GM12878 (cell line): ENCODE results near the gene FAM229A. TPM values are rescaled to one million over a fixed set of nuclear protein-coding genes. Genes with fewer than 3 reads are reported as not detected.

Experiments
- ATAC-seq: fragments of 200-7000 bp; cut with Tn5 transposase; 3 replicates; pipeline ENCODE4 v1.9.1; 2020; ENCODE audit warnings: mild to moderate bottlenecking, moderate library complexity
- BruUV-seq: library from RNA; stranded (reverse); fragments of 400-500 nt; replicated peaks from 2 replicates; lab custom pipeline; 2021; lab: Mats Ljungman, UMichigan
- CTCF ChIA-PET: fragments of 300-600 bp; sonication (Branson Sonifier 250); formaldehyde crosslinking; extraction: SDS; loops from one replicate; lab custom pipeline; 2021; ENCODE audit warnings: inconsistent platforms; lab: Yijun Ruan, JAX
- POLR2A ChIA-PET: fragments of 350-600 bp; formaldehyde crosslinking; extraction: SDS; loops from one replicate; lab custom pipeline; 2021; ENCODE audit warnings: inconsistent platforms; lab: Charles Lee
- RAD21 ChIA-PET: fragments of 300-600 bp; sonication (Branson Sonifier 250); formaldehyde crosslinking; loops from one replicate; lab custom pipeline; 2023; ENCODE audit warnings: antibody characterized with exemption; ENCODE audit not compliant: unreplicated experiment; lab: Charles Lee
- SMC1A ChIA-PET: fragments of 300-600 bp; sonication (Branson Sonifier 250); formaldehyde crosslinking; loops from one replicate; lab custom pipeline; 2023; ENCODE audit not compliant: unreplicated experiment, uncharacterized antibody; lab: Charles Lee
- DNase-seq: peaks from one replicate; pipeline ENCODE4 v3.0.0-alpha.2; 2011; ENCODE audit warnings: low read depth, low spot score
- FAIRE-seq: peaks from 3 replicates; lab custom pipeline; 2011; peaks lifted over from hg19 to GRCh38; lab: Jason Lieb, UNC
- H2AFZ ChIP-seq: 2 replicates; pipeline ENCODE4 v1.6.0; 2011; ENCODE audit warnings: low read depth, low read length, control low read depth; ENCODE audit not compliant: control insufficient read depth
- H3K27ac ChIP-seq: 2 replicates; pipeline ENCODE4 v1.5.1; 2011; ENCODE audit warnings: control low read depth; ENCODE audit not compliant: control insufficient read depth, insufficient read depth
- H3K27me3 ChIP-seq, 2 experiments: replicated peaks in 1 of 2; 2 replicates each; pipeline versions ENCODE4 v1.6.0 to v1.6.1; 2011; ENCODE audit warnings: low read length in 1 of 2; ENCODE audit not compliant: control insufficient read depth in 2 of 2, insufficient read depth in 2 of 2
- H3K36me3 ChIP-seq, 2 experiments: 2 replicates each; pipeline ENCODE4 v1.5.1; 2011; ENCODE audit warnings: low read length in 1 of 2; ENCODE audit not compliant: control insufficient read depth in 2 of 2, insufficient read depth in 2 of 2
- H3K4me1 ChIP-seq: 2 replicates; pipeline ENCODE4 v1.6.1; 2011; ENCODE audit warnings: mild to moderate bottlenecking, low read length, moderate library complexity, mixed read lengths; ENCODE audit not compliant: control insufficient read depth, insufficient read depth
- H3K4me2 ChIP-seq: 2 replicates; pipeline ENCODE4 v1.6.0; 2011; ENCODE audit warnings: control low read depth; ENCODE audit not compliant: control insufficient read depth, insufficient read depth
- H3K4me3 ChIP-seq: fragments of 200-600 bp; sonication (generic); 2 replicates; pipeline ENCODE4 v1.5.1; 2016
- H3K79me2 ChIP-seq: 2 replicates; pipeline ENCODE4 v1.6.0; 2011; ENCODE audit warnings: low read length; ENCODE audit not compliant: control insufficient read depth, insufficient read depth
- H3K9ac ChIP-seq: 2 replicates; pipeline ENCODE4 v1.8.0; 2011; ENCODE audit warnings: low read length, control low read depth, mixed read lengths; ENCODE audit not compliant: control insufficient read depth, insufficient read depth
- H3K9me3 ChIP-seq: replicated peaks from 3 replicates; pipeline ENCODE4 v1.5.1; 2011; ENCODE audit warnings: mild to moderate bottlenecking, low read length; ENCODE audit not compliant: control insufficient read depth, insufficient read depth
- H4K20me1 ChIP-seq: 2 replicates; pipeline ENCODE4 v1.6.0; 2011; ENCODE audit not compliant: control insufficient read depth, insufficient read depth
- ATF2 ChIP-seq: IDR thresholded peaks from 2 replicates; pipeline ENCODE4 v1.6.1; 2012; ENCODE audit warnings: low read length, inconsistent platforms
- CREB1 ChIP-seq: IDR thresholded peaks from 2 replicates; pipeline ENCODE4 v1.6.1; 2012; ENCODE audit warnings: low read depth, mild to moderate bottlenecking, inconsistent platforms
- HDGF ChIP-seq: fragments of 450-650 bp; IDR thresholded peaks from 2 replicates; pipeline ENCODE4 v1.6.1; 2016; ENCODE audit warnings: antibody characterized with exemption
- IKZF1 ChIP-seq: fragments of 450-650 bp; conservative IDR thresholded peaks from 2 replicates; pipeline ENCODE4 v1.6.1; 2017; ENCODE audit warnings: antibody characterized with exemption, mild to moderate bottlenecking
- JUND ChIP-seq: IDR thresholded peaks from 2 replicates; pipeline ENCODE4 v1.6.1; 2012; ENCODE audit warnings: low read depth, mild to moderate bottlenecking, low read length, improper control_type of control experiment, moderate library complexity
- NFIC ChIP-seq: IDR thresholded peaks from 2 replicates; pipeline ENCODE4 v1.6.1; 2012; ENCODE audit warnings: low read depth, mild to moderate bottlenecking, inconsistent platforms, low read length, moderate library complexity
- NFXL1 ChIP-seq: fragments of 450-650 bp; IDR thresholded peaks from 2 replicates; pipeline ENCODE4 v1.6.1; 2017; ENCODE audit warnings: antibody characterized with exemption, mild to moderate bottlenecking, borderline replicate concordance
- NRF1 ChIP-seq: conservative IDR thresholded peaks from 2 replicates; pipeline ENCODE4 v1.6.1; 2011; ENCODE audit warnings: mild to moderate bottlenecking, low read depth, low read length, improper control_type of control experiment
- YBX1 ChIP-seq: fragments of 450-650 bp; IDR thresholded peaks from 2 replicates; pipeline ENCODE4 v1.6.1; 2016; ENCODE audit warnings: antibody characterized with exemption
- WGBS: methylation state at CpG from one replicate; pipeline ENCODE4 v1.1.6; 2016; ENCODE audit warnings: low lambda C conversion rate; ENCODE audit not compliant: insufficient replicate concordance, insufficient coverage; ENCODE audit errors: missing lambda C conversion rate; 5-methylcytosine and 5-hydroxymethylcytosine counted together
- in situ Hi-C: fragments of 300-500 bp; cut with MboI; formaldehyde crosslinking; loops from 9 replicates; pipeline ENCODE4 v1.14.3; 2018; ENCODE audit warnings: mixed read lengths
- intact Hi-C: fragments of 100-400 bp; cut with micrococcal nuclease; formaldehyde crosslinking; loops from one replicate; pipeline ENCODE4 v1.14.2; 2022; ENCODE audit not compliant: unreplicated experiment
- polyA plus RNA-seq, 11 experiments: library from polyadenylated mRNA; depleted of rRNA in 4 of 11; unstranded in 6 of 11; stranded (reverse) in 5 of 11; fragments of >200 nt; fragmentation: Nextera tagmentation in 4 of 11; fragmentation: Illumina TruSeq in 1 of 11; extraction: Ambion mirVana in 4 of 11; extraction: Trizol in 1 of 11; gene quantifications; 1 replicate in 1 of 11; 2 replicates in 10 of 11; pipeline versions ENCODE4 v1.2.1 to v1.2.3, GENCODE V29; 2011 to 2016; ENCODE audit warnings: inconsistent platforms in 2 of 11, missing spikeins in 2 of 11, low read depth in 1 of 11
- total RNA-seq, 4 experiments: library from RNA; depleted of rRNA in 3 of 4; stranded (reverse); fragments of >200 nt in 3 of 4; fragmentation: Illumina TruSeq in 1 of 4; extraction: Trizol in 1 of 4; gene quantifications; 2 replicates each; pipeline versions ENCODE4 v1.2.1 to v1.2.3, GENCODE V29; 2013 to 2021

Gene FAM229A
- total and polyA plus RNA-seq, 10 of the 15 experiments (the other 5 are each of a cell fraction or from before 2014, with no cell fraction given) = 0.02 to 5.3 (median 1.4) TPM; not detected in 1

GRCh38 chr1:32311709-32312393, 50.4 kb downstream of the FAM229A start:
- H4K20me1 ChIP-seq = peaks cover 3% of the 10 kb centered on the region; the same call in 1 of the 2 replicates
- DNase-seq = no peak
- FAIRE-seq = no peak
- intact Hi-C loops = no loop called here
- no peak overlapping the region for H2AFZ ChIP-seq
- ChIA-PET POLR2A (interaction anchor here (0.6 to 1.0 kb wide), 4 partner anchors 10 to 63 kb away, joined by 3 to 5 read pairs (median 4); partner anchors contain the start of gene MARCKSL1), RAD21 (interaction anchor here (0.6 kb wide), 1 partner anchor 231 kb away, joined by 3 read pairs; no protein-coding TSS in a partner anchor), SMC1A (interaction anchor here (1.0 to 1.6 kb wide), 3 partner anchors 8 to 95 kb away, joined by 3 to 5 read pairs (median 3); no protein-coding TSS in a partner anchor), CTCF (interaction anchor here (0.7 to 1.6 kb wide), 9 partner anchors 8 to 96 kb away, joined by 3 to 8 read pairs (median 4); partner anchors contain the start of gene HDAC1)
- in situ Hi-C loops = no loop called here
- no TSS peak for BruUV-seq
- H3K36me3 ChIP-seq = peaks cover 3 to 11% of the 10 kb centered on the region in 2 experiments; a peak in 3 of 4 replicates
- no peak overlapping the region for H3K27ac ChIP-seq
- 79% methylated on average over 2 of the region's 2 CpGs for WGBS
- TF ChIP-seq NFIC (no peak), ATF2 (no peak), CREB1 (no peak), IKZF1 (no peak), NFXL1 (no peak), NRF1 (no peak), JUND (no peak), HDGF (no peak), YBX1 (no peak)
- no peaks in the 10 kb centered on the region for H3K9me3 ChIP-seq
- H3K4me3 ChIP-seq = no peak overlapping the region
- H3K27me3 ChIP-seq = no peaks in the 10 kb centered on the region
- H3K79me2 ChIP-seq = peaks cover 68% of the 10 kb centered on the region
- no peak overlapping the region for H3K9ac ChIP-seq
- no peak overlapping the region for H3K4me2 ChIP-seq
- peaks cover 23% of the 10 kb centered on the region for H3K4me1 ChIP-seq
- ATAC-seq = no peak

Other genes starting within 250 kb of the FAM229A start
Only the 7 nearest of the 14 such genes appear.
- gene FAM167B, start 115.3 kb downstream of the FAM229A start, total RNA-seq (2014; rRNA removed) = 0.38 and 0.45 TPM in 2 replicates
- gene FAM167B, start 115.3 kb downstream of the FAM229A start, total RNA-seq (2014; rRNA removed; fragmentation: Illumina TruSeq; extraction: Trizol) = 0.27 and 0.37 TPM in 2 replicates
- 0.62 and 0.88 TPM in 2 replicates for gene FAM167B, start 115.3 kb downstream of the FAM229A start, total RNA-seq (2021)
- gene FAM167B, start 115.3 kb downstream of the FAM229A start, polyA plus RNA-seq (2011; rRNA removed) = 0.19 TPM in 1 of 2 replicates, not detected in the other
- 0.07 and 0.52 TPM in 2 replicates for gene FAM167B, start 115.3 kb downstream of the FAM229A start, polyA plus RNA-seq (2014; fragmentation: Illumina TruSeq; extraction: Trizol)
- under 1 TPM in 1 of 2 experiments, not detected in 1; 0.07 TPM for gene FAM167B, start 115.3 kb downstream of the FAM229A start, polyA plus RNA-seq (2014; fragmentation: Nextera tagmentation; extraction: Ambion mirVana)
- gene FAM167B, start 115.3 kb downstream of the FAM229A start, polyA plus RNA-seq (2014; rRNA removed) = 0.69 and 1.2 TPM in 2 replicates
- gene FAM167B, start 115.3 kb downstream of the FAM229A start, polyA plus RNA-seq (2016; fragmentation: Nextera tagmentation; extraction: Ambion mirVana) = under 1 TPM; 0.26 to 0.47 TPM
- 173 and 179 TPM in 2 replicates for gene LCK, start 111.2 kb downstream of the FAM229A start, total RNA-seq (2014; rRNA removed)
- gene LCK, start 111.2 kb downstream of the FAM229A start, total RNA-seq (2014; rRNA removed; fragmentation: Illumina TruSeq; extraction: Trizol) = 97.7 and 109 TPM in 2 replicates
- gene LCK, start 111.2 kb downstream of the FAM229A start, total RNA-seq (2021) = 126 and 143 TPM in 2 replicates
- 27.3 and 49.7 TPM in 2 replicates for gene LCK, start 111.2 kb downstream of the FAM229A start, polyA plus RNA-seq (2011; rRNA removed)
- gene LCK, start 111.2 kb downstream of the FAM229A start, polyA plus RNA-seq (2014; fragmentation: Illumina TruSeq; extraction: Trizol) = 60.5 and 107 TPM in 2 replicates
- gene LCK, start 111.2 kb downstream of the FAM229A start, polyA plus RNA-seq (2014; fragmentation: Nextera tagmentation; extraction: Ambion mirVana) = 10 to 100 TPM; 31.5 to 46.0 TPM
- 130 and 141 TPM in 2 replicates for gene LCK, start 111.2 kb downstream of the FAM229A start, polyA plus RNA-seq (2014; rRNA removed)
- 100 to 1,000 TPM; 148 to 162 TPM for gene LCK, start 111.2 kb downstream of the FAM229A start, polyA plus RNA-seq (2016; fragmentation: Nextera tagmentation; extraction: Ambion mirVana)
- gene HDAC1, start 70.4 kb downstream of the FAM229A start, total RNA-seq (2014; rRNA removed) = 154 and 164 TPM in 2 replicates
- 145 and 147 TPM in 2 replicates for gene HDAC1, start 70.4 kb downstream of the FAM229A start, total RNA-seq (2014; rRNA removed; fragmentation: Illumina TruSeq; extraction: Trizol)
- gene HDAC1, start 70.4 kb downstream of the FAM229A start, total RNA-seq (2021) = 153 and 154 TPM in 2 replicates
- 285 and 331 TPM in 2 replicates for gene HDAC1, start 70.4 kb downstream of the FAM229A start, polyA plus RNA-seq (2011; rRNA removed)
- 189 and 199 TPM in 2 replicates for gene HDAC1, start 70.4 kb downstream of the FAM229A start, polyA plus RNA-seq (2014; fragmentation: Illumina TruSeq; extraction: Trizol)
- gene HDAC1, start 70.4 kb downstream of the FAM229A start, polyA plus RNA-seq (2014; fragmentation: Nextera tagmentation; extraction: Ambion mirVana) = 100 to 1,000 TPM; 150 to 151 TPM
- 170 and 182 TPM in 2 replicates for gene HDAC1, start 70.4 kb downstream of the FAM229A start, polyA plus RNA-seq (2014; rRNA removed)
- gene HDAC1, start 70.4 kb downstream of the FAM229A start, polyA plus RNA-seq (2016; fragmentation: Nextera tagmentation; extraction: Ambion mirVana) = 100 to 1,000 TPM; 196 to 206 TPM
- gene MARCKSL1, start 26.3 kb downstream of the FAM229A start, total RNA-seq (2014; rRNA removed) = 106 TPM in 2 replicates
- gene MARCKSL1, start 26.3 kb downstream of the FAM229A start, total RNA-seq (2014; rRNA removed; fragmentation: Illumina TruSeq; extraction: Trizol) = 71.4 and 80.8 TPM in 2 replicates
- 180 and 191 TPM in 2 replicates for gene MARCKSL1, start 26.3 kb downstream of the FAM229A start, total RNA-seq (2021)
- gene MARCKSL1, start 26.3 kb downstream of the FAM229A start, polyA plus RNA-seq (2011; rRNA removed) = 106 and 147 TPM in 2 replicates
- gene MARCKSL1, start 26.3 kb downstream of the FAM229A start, polyA plus RNA-seq (2014; fragmentation: Illumina TruSeq; extraction: Trizol) = 189 and 225 TPM in 2 replicates
- 10 to 100 TPM; 14.5 to 32.6 TPM for gene MARCKSL1, start 26.3 kb downstream of the FAM229A start, polyA plus RNA-seq (2014; fragmentation: Nextera tagmentation; extraction: Ambion mirVana)
- 200 and 211 TPM in 2 replicates for gene MARCKSL1, start 26.3 kb downstream of the FAM229A start, polyA plus RNA-seq (2014; rRNA removed)
- gene MARCKSL1, start 26.3 kb downstream of the FAM229A start, polyA plus RNA-seq (2016; fragmentation: Nextera tagmentation; extraction: Ambion mirVana) = 100 to 1,000 TPM; 169 to 194 TPM
- 0.56 and 0.98 TPM in 2 replicates for gene TSSK3, start 54 bp upstream of the FAM229A start, total RNA-seq (2014; rRNA removed)
- 0.63 and 1.6 TPM in 2 replicates for gene TSSK3, start 54 bp upstream of the FAM229A start, total RNA-seq (2014; rRNA removed; fragmentation: Illumina TruSeq; extraction: Trizol)
- gene TSSK3, start 54 bp upstream of the FAM229A start, total RNA-seq (2021) = 0.82 and 1.2 TPM in 2 replicates
- 0.67 and 1.2 TPM in 2 replicates for gene TSSK3, start 54 bp upstream of the FAM229A start, polyA plus RNA-seq (2011; rRNA removed)
- 0.48 and 0.92 TPM in 2 replicates for gene TSSK3, start 54 bp upstream of the FAM229A start, polyA plus RNA-seq (2014; fragmentation: Illumina TruSeq; extraction: Trizol)
- under 1 TPM; 0.42 to 0.77 TPM for gene TSSK3, start 54 bp upstream of the FAM229A start, polyA plus RNA-seq (2014; fragmentation: Nextera tagmentation; extraction: Ambion mirVana)
- gene TSSK3, start 54 bp upstream of the FAM229A start, polyA plus RNA-seq (2014; rRNA removed) = 0.51 and 1.2 TPM in 2 replicates
- under 1 TPM; 0.58 to 0.82 TPM for gene TSSK3, start 54 bp upstream of the FAM229A start, polyA plus RNA-seq (2016; fragmentation: Nextera tagmentation; extraction: Ambion mirVana)
- gene BSDC1, start 32.0 kb upstream of the FAM229A start, total RNA-seq (2014; rRNA removed) = 23.3 and 25.1 TPM in 2 replicates
- 22.3 and 22.7 TPM in 2 replicates for gene BSDC1, start 32.0 kb upstream of the FAM229A start, total RNA-seq (2014; rRNA removed; fragmentation: Illumina TruSeq; extraction: Trizol)
- 23.9 and 25.2 TPM in 2 replicates for gene BSDC1, start 32.0 kb upstream of the FAM229A start, total RNA-seq (2021)
- 32.8 and 39.7 TPM in 2 replicates for gene BSDC1, start 32.0 kb upstream of the FAM229A start, polyA plus RNA-seq (2011; rRNA removed)
- 22.5 and 27.4 TPM in 2 replicates for gene BSDC1, start 32.0 kb upstream of the FAM229A start, polyA plus RNA-seq (2014; fragmentation: Illumina TruSeq; extraction: Trizol)
- 1 to 10 TPM; 3.0 to 4.9 TPM for gene BSDC1, start 32.0 kb upstream of the FAM229A start, polyA plus RNA-seq (2014; fragmentation: Nextera tagmentation; extraction: Ambion mirVana)
- 25.4 and 28.5 TPM in 2 replicates for gene BSDC1, start 32.0 kb upstream of the FAM229A start, polyA plus RNA-seq (2014; rRNA removed)
- 10 to 100 TPM; 18.2 to 20.2 TPM for gene BSDC1, start 32.0 kb upstream of the FAM229A start, polyA plus RNA-seq (2016; fragmentation: Nextera tagmentation; extraction: Ambion mirVana)
- gene ZBTB8B, start 102.6 kb upstream of the FAM229A start, total RNA-seq (2014; rRNA removed) = under 0.01 and 0.05 TPM in 2 replicates
- gene ZBTB8B, start 102.6 kb upstream of the FAM229A start, total RNA-seq (2014; rRNA removed; fragmentation: Illumina TruSeq; extraction: Trizol) = under 0.01 and 0.04 TPM in 2 replicates
- gene ZBTB8B, start 102.6 kb upstream of the FAM229A start, total RNA-seq (2021) = 0.03 TPM in 1 of 2 replicates, not detected in the other
- gene ZBTB8B, start 102.6 kb upstream of the FAM229A start, polyA plus RNA-seq (2011; rRNA removed) = not detected in 2 replicates
- gene ZBTB8B, start 102.6 kb upstream of the FAM229A start, polyA plus RNA-seq (2014; fragmentation: Illumina TruSeq; extraction: Trizol) = 0.01 TPM in 1 of 2 replicates, not detected in the other
- gene ZBTB8B, start 102.6 kb upstream of the FAM229A start, polyA plus RNA-seq (2014; fragmentation: Nextera tagmentation; extraction: Ambion mirVana) = under 1 TPM in 1 of 2 experiments, not detected in 1; under 0.01 TPM
- gene ZBTB8B, start 102.6 kb upstream of the FAM229A start, polyA plus RNA-seq (2014; rRNA removed) = 0.01 TPM in 2 replicates
- under 1 TPM in 1 of 2 experiments, not detected in 1; 0.01 TPM for gene ZBTB8B, start 102.6 kb upstream of the FAM229A start, polyA plus RNA-seq (2016; fragmentation: Nextera tagmentation; extraction: Ambion mirVana)